ENCODE results near the gene ABTB2.

Gene ABTB2

GRCh38 chr11:34305193-34305592 is 52.6 kb downstream of the ABTB2 start:
- no peaks in the 10 kb centered on the region for H3K9me3 Mint-ChIP-seq (ENCODE audit: low read depth)
- peaks cover 18% of the 10 kb centered on the region for H3K4me1 Mint-ChIP-seq (ENCODE audit: low read depth)
- H3K27ac Mint-ChIP-seq: no peak overlapping the region
- H3K4me3 Mint-ChIP-seq: no peak overlapping the region
- H3K27me3 Mint-ChIP-seq: no peaks in the 10 kb centered on the region
- H3K36me3 Mint-ChIP-seq: no peaks in the 10 kb centered on the region

DNA sequence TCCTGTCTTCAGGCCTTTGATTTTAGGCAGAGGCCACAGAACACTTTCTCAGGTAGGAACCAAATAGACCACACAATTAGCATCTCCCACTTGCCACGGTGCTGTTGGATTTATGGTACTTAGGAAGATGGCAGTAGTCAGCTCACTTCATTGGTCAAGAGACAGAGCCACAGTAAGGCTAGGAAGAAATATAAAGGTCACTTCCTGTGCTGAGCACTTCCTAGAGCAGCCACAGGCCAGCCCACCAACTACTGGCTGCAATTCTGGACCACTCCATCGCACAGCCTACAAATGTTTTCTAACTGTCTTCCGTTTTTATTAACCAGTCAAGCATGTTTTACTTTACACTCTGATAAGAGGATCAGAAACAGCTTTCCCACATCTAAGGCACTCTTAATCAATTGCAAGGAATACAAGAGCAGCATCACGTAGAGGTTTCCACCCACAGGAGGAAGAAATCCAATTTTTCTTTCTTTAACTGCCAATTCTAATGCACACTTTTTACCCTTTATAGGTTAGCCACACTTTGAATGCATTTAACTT is 54.7 kb downstream of the ABTB2 start:
- H3K4me1 Mint-ChIP-seq (ENCODE audit: low read depth): peaks cover 4% of the 10 kb centered on the region
- no peaks in the 10 kb centered on the region for H3K36me3 Mint-ChIP-seq
- no peak overlapping the region for H3K4me3 Mint-ChIP-seq
- H3K27ac Mint-ChIP-seq: no peak overlapping the region
- H3K9me3 Mint-ChIP-seq (ENCODE audit: low read depth): no peaks in the 10 kb centered on the region
- H3K27me3 Mint-ChIP-seq: no peaks in the 10 kb centered on the region

DNA sequence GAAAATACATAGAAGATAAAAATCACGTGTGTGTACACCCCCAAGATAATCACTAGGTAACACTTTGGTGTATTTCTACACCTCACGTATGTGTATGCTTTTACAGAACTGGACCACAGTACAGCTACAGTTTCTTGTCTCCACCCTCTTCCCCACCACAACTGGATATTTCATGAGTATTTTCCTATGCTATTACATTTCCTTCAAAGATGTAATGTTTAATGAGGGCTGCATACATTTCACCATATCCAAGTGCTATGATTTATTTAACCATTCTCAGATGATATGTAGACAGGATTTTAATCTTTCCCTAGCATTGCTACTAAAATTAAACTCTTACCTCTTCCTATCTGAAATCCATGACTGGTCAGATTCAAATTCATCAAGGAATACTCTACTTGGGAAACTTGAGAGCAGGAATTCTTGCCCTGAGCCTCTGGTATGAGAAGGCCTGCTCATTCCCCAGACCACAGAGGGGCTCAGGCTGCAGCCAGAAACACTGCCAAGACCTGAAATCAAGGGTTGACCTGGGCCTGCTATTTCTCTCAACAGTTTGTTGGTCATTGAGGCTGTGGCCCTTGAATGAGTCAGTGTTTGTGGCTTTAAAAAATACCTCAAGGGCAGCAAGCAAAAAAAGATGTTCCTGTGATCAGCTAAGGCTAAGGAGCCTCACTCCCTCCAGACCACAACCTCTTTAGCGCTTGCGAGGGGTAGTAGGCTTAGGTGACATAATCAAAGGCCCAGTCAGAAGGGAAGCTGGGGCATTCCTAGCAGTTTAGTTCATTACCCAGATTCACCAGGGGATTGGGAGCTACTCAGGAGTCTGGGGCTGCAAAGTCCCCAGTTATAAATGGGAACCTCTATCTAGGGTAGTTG is 55.5 kb downstream of the ABTB2 start:
- Mint-ChIP-seq H3K27me3 (no peaks in the 10 kb centered on the region), H3K4me3 (no peak overlapping the region), H3K4me1 (ENCODE audit: low read depth) (peaks cover 2% of the 10 kb centered on the region), H3K27ac (no peak overlapping the region), H3K9me3 (ENCODE audit: low read depth) (no peaks in the 10 kb centered on the region), H3K36me3 (no peaks in the 10 kb centered on the region)

DNA sequence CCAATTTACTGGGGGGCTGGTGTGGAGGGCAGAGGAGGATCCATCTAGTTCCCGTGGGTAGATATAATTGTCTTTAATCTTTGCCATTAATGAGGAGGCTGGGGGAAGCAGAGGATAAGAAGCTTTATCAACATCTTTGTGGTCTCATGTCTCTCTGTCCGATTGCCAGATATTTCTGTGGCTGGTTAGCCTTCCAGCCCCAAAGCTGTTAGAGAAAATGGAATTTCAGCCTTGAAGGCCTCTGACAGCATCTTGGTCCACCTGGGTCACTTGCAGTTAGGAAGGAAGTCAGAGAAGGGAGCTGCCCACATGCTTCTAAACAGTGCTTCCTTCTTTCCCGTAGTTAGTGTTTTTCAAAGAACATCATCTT is 56.9 kb downstream of the ABTB2 start:
- H3K27ac Mint-ChIP-seq: no peak overlapping the region
- peaks cover 2% of the 10 kb centered on the region for H3K4me1 Mint-ChIP-seq (ENCODE audit: low read depth)
- H3K9me3 Mint-ChIP-seq (ENCODE audit: low read depth): no peaks in the 10 kb centered on the region
- H3K27me3 Mint-ChIP-seq: no peaks in the 10 kb centered on the region
- H3K36me3 Mint-ChIP-seq: no peaks in the 10 kb centered on the region
- no peak overlapping the region for H3K4me3 Mint-ChIP-seq

DNA sequence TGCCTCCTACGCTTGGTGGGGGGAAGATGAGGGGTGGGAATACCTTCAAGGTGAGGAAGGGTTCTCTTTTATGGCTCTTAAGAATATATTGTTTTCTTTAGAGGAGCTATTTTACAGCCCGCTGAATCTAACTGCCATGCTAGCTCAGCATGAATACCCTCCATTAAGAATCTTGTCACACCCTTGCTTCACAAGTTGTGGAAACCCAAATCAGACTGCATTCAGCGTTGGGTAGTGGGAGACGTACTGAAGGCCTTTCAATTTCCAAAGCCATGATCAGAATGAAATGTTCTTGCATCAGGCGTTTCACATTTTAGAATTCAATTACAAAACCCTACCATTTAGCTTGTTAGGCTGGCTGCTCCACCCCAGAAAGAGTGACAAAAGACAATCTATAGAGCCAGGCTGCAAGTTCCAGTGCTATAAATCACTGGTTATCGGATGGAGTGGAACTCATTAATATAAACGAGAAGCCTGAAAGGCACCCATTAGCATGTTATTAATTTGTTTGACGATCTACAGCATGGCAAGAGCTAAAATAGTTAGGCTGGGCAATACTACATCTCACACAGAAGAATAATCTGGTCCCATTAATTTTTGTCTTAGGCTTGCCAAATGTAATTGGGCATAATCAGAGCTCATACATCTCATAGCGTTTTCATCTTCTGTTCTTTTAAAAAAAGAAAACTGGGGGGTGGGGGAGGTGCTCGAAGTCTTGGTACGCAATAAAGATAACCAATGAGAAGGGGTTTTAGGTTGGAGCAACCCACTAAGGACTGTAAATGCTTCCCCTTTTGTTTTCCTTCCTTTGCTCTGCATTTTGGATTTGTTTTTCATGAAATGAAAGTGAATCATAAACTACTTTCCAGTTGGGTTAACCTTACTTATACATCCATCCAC is 57.5 kb downstream of the ABTB2 start:
- Mint-ChIP-seq H3K27ac (no peak overlapping the region), H3K27me3 (no peaks in the 10 kb centered on the region), H3K36me3 (no peaks in the 10 kb centered on the region), H3K4me1 (ENCODE audit: low read depth) (peaks cover 2% of the 10 kb centered on the region), H3K4me3 (no peak overlapping the region), H3K9me3 (ENCODE audit: low read depth) (no peaks in the 10 kb centered on the region)

DNA sequence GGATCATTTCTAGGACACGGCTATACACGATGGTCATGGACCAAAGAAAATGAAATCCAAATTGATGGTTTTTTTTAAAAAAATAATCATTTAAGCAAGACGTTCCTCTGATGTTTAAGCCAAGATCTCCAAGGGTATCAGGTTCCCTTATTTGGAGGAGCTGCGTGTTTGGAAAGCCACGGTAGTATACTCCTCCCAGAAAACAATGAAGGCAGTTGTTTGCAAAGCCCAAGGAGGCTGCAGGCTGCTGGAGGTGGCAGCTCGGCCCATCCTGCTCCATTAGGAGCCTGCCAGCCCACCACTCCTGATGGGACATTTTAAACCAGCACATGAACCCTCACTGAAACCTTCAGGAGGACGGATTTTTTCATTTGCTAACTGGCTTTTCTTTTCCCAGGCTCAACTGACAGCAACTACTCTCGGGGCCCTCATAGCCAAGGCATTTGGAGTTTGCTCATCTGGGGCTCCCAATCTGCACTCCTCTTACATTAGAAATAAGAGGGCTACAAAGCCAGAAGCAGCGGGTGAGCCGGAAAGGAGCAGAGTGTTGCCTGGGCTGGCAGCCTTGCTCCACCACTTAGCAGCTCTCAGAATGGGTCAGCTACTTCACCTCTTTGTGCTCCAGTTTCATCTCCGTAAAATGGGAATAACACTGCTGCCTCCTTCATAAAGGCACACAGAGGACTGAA is 58.4 kb downstream of the ABTB2 start:
- Mint-ChIP-seq H3K27me3 (no peaks in the 10 kb centered on the region), H3K4me1 (ENCODE audit: low read depth) (peaks cover 2% of the 10 kb centered on the region), H3K9me3 (ENCODE audit: low read depth) (no peaks in the 10 kb centered on the region), H3K36me3 (no peaks in the 10 kb centered on the region), H3K27ac (no peak overlapping the region), H3K4me3 (no peak overlapping the region)

- Mint-ChIP-seq H3K9me3 (ENCODE audit: low read depth) (no peaks in the 10 kb centered on the region), H3K4me3 (no peak overlapping the region), H3K36me3 (peaks cover 2% of the 10 kb centered on the region), H3K4me1 (ENCODE audit: low read depth) (peaks cover 2% of the 10 kb centered on the region), H3K27me3 (no peaks in the 10 kb centered on the region), H3K27ac (no peak overlapping the region)
Measured at GRCh38 chr11:34298871-34299270, 58.9 kb downstream of the ABTB2 start.

DNA sequence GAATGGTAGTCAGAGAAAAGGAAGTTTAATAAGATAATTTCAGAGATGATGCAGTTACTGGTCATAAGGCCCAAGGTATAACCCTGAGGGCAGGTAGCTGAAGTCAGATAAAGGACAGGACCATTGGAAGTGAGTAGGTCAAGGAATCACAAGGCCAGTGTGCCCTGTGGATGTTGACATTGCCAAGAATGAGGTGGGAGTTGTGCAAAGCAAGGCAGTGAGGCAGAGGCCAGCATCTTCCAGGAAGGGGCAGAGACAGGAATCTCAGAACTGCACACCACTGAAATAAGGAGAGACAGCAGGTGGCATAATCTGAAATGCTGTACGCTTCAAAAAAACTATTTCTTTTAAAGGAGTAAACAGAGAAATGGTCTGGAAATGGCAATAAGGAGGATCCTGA is 61.4 kb downstream of the ABTB2 start:
- peaks cover 2% of the 10 kb centered on the region for H3K36me3 Mint-ChIP-seq
- H3K4me3 Mint-ChIP-seq: no peak overlapping the region
- no peaks in the 10 kb centered on the region for H3K9me3 Mint-ChIP-seq (ENCODE audit: low read depth)
- no peaks in the 10 kb centered on the region for H3K27me3 Mint-ChIP-seq
- H3K4me1 Mint-ChIP-seq (ENCODE audit: low read depth): no peaks in the 10 kb centered on the region
- H3K27ac Mint-ChIP-seq: no peak overlapping the region

DNA sequence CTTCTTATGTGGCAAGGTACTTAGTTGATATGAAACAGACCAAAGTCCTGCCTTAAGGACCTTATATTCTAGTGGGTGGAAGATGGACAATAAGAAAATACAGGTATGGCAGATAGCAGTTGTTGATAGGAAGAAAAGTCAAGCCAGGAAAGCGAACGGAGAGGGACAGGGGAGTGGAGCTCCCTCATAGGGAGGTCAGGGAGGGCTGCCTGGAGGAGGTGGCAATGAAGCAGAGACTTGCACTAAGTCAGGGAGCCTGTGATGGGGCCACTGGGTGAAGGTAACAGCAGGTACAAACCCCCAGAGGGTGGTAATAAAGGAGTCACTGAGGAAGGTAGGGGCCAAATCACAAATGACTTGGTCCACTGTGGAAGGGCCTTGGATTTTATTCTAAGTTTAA is 65.3 kb downstream of the ABTB2 start:
- Mint-ChIP-seq H3K27me3 (peaks cover 2% of the 10 kb centered on the region), H3K4me3 (no peak overlapping the region), H3K36me3 (peaks cover 2% of the 10 kb centered on the region), H3K4me1 (ENCODE audit: low read depth) (no peaks in the 10 kb centered on the region), H3K27ac (no peak overlapping the region), H3K9me3 (ENCODE audit: low read depth) (no peaks in the 10 kb centered on the region)

DNA sequence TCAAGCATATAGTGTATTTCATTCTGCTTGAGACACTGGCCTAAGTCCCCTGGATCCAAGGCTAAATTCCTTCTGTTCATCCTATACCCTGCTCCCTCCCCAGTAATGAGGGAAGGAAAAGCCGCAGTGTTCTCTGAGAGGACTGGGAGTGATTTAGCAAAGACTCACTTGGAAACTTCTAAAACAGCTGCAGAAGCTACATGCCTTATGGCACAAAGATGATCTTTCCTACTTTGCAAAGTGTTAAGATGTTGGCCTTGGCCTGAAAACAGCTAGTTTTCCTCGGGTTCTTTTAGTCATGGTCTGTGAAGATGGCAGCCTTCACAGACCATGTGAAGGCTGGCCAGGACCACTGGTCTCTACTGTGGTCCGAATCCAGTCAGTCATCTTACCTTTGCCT is 65.7 kb downstream of the ABTB2 start:
- H3K4me1 Mint-ChIP-seq (ENCODE audit: low read depth): no peaks in the 10 kb centered on the region
- H3K27ac Mint-ChIP-seq: no peak overlapping the region
- peaks cover 2% of the 10 kb centered on the region for H3K27me3 Mint-ChIP-seq
- H3K4me3 Mint-ChIP-seq: no peak overlapping the region
- H3K9me3 Mint-ChIP-seq (ENCODE audit: low read depth): no peaks in the 10 kb centered on the region
- peaks cover 2% of the 10 kb centered on the region for H3K36me3 Mint-ChIP-seq

DNA sequence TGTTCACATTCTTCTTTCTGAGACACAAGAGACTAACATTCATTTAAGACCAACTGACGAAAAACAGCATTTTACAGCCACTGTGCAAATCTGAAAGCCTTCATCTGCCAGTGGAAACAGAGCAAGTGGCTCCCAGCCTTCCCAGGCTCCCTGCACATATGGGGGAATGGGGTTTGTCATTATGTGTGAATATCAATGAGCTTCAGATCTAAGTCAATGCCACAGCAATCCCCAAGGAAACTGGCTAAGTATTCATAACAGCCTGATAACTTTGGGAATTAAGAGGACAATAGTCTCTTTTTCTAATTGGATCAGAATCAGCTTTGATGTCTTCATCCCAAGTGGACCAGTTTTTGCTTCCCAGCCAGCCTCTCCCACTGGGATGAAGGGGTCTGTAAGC is 66.9 kb downstream of the ABTB2 start:
- H3K27me3 Mint-ChIP-seq: peaks cover 2% of the 10 kb centered on the region
- H3K36me3 Mint-ChIP-seq: peaks cover 2% of the 10 kb centered on the region
- no peaks in the 10 kb centered on the region for H3K4me1 Mint-ChIP-seq (ENCODE audit: low read depth)
- H3K9me3 Mint-ChIP-seq (ENCODE audit: low read depth): no peaks in the 10 kb centered on the region
- no peak overlapping the region for H3K27ac Mint-ChIP-seq
- no peak overlapping the region for H3K4me3 Mint-ChIP-seq

GRCh38 chr11:34288492-34288891 is 69.3 kb downstream of the ABTB2 start:
- H3K4me3 Mint-ChIP-seq: no peak overlapping the region

GRCh38 chr11:34284811-34285481 is 72.9 kb downstream of the ABTB2 start:
- Mint-ChIP-seq H3K36me3 (no peaks in the 10 kb centered on the region), H3K9me3 (ENCODE audit: low read depth) (no peaks in the 10 kb centered on the region), H3K4me3 (no peak overlapping the region), H3K4me1 (ENCODE audit: low read depth) (no peaks in the 10 kb centered on the region), H3K27ac (no peak overlapping the region), H3K27me3 (no peaks in the 10 kb centered on the region)

More at GRCh38 chr11:34288492-34288891, 69.3 kb downstream of the ABTB2 start:
- Mint-ChIP-seq H3K27ac (no peak overlapping the region), H3K4me1 (ENCODE audit: low read depth) (no peaks in the 10 kb centered on the region), H3K27me3 (peaks cover 2% of the 10 kb centered on the region), H3K9me3 (ENCODE audit: low read depth) (no peaks in the 10 kb centered on the region), H3K36me3 (no peaks in the 10 kb centered on the region)

GRCh38 chr11:34284156-34284555 is 73.7 kb downstream of the ABTB2 start:
- Mint-ChIP-seq H3K4me3 (no peak overlapping the region), H3K27ac (no peak overlapping the region), H3K36me3 (no peaks in the 10 kb centered on the region), H3K4me1 (ENCODE audit: low read depth) (no peaks in the 10 kb centered on the region), H3K9me3 (ENCODE audit: low read depth) (no peaks in the 10 kb centered on the region), H3K27me3 (no peaks in the 10 kb centered on the region)

Measured in activated naive CD8-positive, alpha-beta T cell (primary cell).